GM12874 (cell line): ENCODE results near the gene PRH2.

Experiments used
- TF ChIP-seq, protein P1 (sequence below): IDR thresholded peaks from 2 replicates; pipeline ENCODE4 v1.5.1; 2011; ENCODE audit warnings: low read depth, mild to moderate bottlenecking, control low read depth, low read length, moderate library complexity; ENCODE audit not compliant: insufficient read depth

PRH2 gene

DNA sequence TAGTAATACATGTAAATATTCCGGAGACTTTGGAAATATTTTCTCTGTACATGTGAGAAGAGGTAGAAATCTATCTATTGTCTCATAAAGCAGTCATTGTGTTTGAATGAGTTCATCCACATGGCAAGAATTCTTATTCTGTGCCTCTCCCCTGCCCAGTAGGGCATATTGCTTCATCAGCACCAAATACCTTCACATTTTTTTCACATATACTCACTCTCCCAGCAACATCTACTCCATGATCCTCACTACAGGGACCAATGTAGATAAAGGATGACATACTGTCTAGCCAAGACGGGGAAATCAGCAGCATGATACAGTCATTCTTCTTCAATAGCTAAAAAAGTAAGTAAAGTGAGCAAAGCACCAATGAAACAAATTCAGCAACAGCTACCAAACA lies 11.4 kb downstream of the PRH2 start:
- TF ChIP-seq, protein P1, sequence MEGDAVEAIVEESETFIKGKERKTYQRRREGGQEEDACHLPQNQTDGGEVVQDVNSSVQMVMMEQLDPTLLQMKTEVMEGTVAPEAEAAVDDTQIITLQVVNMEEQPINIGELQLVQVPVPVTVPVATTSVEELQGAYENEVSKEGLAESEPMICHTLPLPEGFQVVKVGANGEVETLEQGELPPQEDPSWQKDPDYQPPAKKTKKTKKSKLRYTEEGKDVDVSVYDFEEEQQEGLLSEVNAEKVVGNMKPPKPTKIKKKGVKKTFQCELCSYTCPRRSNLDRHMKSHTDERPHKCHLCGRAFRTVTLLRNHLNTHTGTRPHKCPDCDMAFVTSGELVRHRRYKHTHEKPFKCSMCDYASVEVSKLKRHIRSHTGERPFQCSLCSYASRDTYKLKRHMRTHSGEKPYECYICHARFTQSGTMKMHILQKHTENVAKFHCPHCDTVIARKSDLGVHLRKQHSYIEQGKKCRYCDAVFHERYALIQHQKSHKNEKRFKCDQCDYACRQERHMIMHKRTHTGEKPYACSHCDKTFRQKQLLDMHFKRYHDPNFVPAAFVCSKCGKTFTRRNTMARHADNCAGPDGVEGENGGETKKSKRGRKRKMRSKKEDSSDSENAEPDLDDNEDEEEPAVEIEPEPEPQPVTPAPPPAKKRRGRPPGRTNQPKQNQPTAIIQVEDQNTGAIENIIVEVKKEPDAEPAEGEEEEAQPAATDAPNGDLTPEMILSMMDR: no peak

DNA sequence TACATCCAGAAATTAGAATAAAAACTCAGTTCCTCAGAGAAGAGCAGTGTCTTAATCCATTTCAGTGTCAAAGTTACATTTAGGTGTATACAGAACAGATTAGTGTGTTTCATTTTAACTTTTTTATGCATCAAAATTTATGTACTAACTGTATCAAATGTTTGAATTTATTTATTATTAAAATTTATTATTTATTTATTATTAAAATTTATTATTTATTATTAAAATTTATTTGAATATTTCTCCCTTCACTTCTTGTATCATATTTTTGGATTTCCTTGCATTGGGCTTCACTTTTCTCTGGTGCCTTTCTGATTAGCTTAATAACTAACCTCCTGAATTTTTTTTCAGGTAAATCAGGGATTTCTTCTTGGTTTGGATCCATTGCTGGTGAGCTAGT lies 12.3 kb downstream of the PRH2 start:
- TF ChIP-seq, protein P1: no peak

- TF ChIP-seq, protein P1: no peak
These were observed 13.0 kb downstream of the PRH2 start for GRCh38 chr12:10941916-10942607.

- TF ChIP-seq, protein P1: no peak
These were observed 14.1 kb downstream of the PRH2 start for GRCh38 chr12:10943167-10943566.

DNA sequence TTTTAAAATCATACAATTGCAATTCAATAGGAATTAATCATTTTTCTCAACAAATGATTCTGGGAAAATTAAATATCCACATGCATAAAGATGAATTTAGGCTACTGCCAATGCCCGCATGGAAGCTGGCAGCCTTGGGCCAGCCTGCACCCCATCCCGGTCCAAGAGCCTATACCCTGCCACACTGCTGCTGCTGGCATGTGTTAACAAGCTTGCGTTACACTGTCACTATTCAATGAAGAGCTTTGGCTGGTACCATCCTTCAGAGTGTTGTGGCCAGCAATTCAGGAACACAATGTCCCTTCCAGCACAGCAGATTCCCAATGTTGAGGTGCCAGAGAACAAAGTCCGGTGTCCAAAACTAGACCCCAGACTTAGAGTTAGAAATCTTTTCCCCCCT lies 23.6 kb downstream of the PRH2 start:
- TF ChIP-seq, protein P1: no peak

GRCh38 chr12:10956085-10956484 lies 27.0 kb downstream of the PRH2 start:
- TF ChIP-seq, protein P1: no peak

DNA sequence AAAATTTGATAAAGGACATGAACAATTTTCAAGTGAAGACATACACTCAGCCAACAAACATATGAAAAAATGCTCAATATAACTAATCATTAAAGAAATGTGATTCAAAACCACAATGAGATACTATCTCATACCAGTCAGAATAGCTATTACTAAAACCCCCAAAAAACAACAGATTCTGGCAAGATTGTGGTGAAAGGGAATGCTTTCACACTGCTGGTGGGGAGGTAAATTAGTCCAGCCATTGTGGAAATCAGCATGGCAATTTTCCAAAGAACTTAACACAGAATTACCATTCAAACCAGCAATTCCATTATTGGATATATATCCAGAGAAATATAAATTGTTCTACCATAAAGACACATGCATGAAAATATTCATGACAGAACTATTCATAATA lies 28.7 kb downstream of the PRH2 start:
- TF ChIP-seq, protein P1: no peak
